Caki2 (cell line): ENCODE data around the gene JMJD1C. TPM values are rescaled to one million over a fixed set of nuclear protein-coding genes. Genes with fewer than 3 reads are reported as not detected.

Source experiments
- total RNA-seq: library from RNA; depleted of rRNA; stranded (reverse); fragments of >200 nt; shearing (Covaris generic); gene quantifications from 2 replicates; pipeline ENCODE4 v1.2.3, GENCODE V29; 2014; ENCODE audit warnings: low replicate concordance; rRNA removed

The JMJD1C gene
- total RNA-seq, 1 experiment from 2014 or later, result 31.0 TPM

Other genes with a start within 250 kb of the JMJD1C start
- 19.7 and 46.7 TPM in 2 replicates for gene REEP3, start 55.4 kb upstream of the JMJD1C start, total RNA-seq